GM19023 (cell line): ENCODE results near the gene RYR1.
A peak's percentile ranks its signal among the peaks of the same experiment; 100 is the strongest.
"Not testable (repeated sequence)": the region's sequence is repeated elsewhere in the genome, so short reads cannot be mapped to it uniquely, and the experiment has no call there.

Source experiments
- ATAC-seq: cut with Tn5 transposase; IDR thresholded peaks from one replicate; pipeline ENCODE4 v1.9.1; 2021; ENCODE audit warnings: mild to moderate bottlenecking, moderate library complexity; ENCODE audit not compliant: unreplicated experiment

RYR1 gene

DNA sequence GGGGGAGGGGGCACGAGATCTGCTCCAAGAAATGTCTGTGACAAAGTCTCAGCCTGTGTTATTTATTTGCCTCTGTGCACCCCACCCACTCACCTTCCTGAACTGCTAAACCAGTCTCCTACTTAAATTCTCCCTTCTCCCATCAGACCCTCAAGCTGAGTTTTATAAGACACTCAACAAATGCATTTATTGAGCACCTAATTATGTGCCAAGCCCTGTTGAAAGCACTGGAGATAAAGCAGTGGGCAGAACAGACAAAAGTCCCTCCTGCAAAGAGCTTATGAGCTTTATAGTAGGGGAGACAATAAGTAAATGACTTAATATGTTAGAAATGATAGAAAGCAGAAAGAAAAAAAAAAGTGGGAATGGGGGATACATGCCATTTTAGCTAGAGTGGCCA, 34.0 kb upstream of the RYR1 start:
- no peak for ATAC-seq

DNA sequence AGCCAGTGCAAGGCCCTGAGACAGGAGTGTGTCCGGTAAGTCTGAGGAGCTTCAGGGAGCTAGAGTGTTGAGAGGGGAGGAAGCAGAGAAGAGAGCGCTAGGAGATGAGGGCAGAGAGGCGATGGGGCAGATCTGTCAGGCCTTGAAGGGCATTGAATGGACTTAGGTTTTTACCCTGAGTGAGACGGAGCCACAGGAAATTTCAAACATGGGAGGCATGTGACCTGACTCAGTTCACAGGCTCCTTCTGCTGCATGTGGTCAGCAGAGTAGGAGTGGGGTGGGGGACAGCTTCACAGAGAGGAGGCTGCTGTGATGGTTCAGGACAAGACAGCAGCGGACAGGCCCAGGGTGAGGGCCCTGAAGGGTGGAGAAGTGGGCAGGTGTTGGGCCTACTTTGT, 33.1 kb upstream of the RYR1 start:
- no peak for ATAC-seq

DNA sequence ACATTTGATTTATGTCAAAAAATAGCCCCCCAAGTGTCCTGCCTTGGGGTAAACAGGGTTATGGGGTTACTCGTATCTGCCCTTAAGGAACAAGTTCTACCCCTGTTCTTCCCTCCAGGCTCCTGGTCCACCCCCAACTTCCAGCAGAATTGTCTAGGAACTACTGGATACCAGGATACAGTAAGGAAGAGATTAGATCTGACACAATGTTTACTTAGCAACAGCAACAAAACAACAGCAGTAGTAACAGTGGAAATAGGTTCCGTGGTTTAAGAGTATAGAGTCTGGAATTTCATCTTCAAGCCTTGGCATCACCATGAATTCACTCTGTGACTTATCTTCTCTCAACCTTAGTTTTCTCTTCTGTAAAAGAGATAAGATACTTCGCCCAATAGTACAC, 32.3 kb upstream of the RYR1 start:
- no peak for ATAC-seq

DNA sequence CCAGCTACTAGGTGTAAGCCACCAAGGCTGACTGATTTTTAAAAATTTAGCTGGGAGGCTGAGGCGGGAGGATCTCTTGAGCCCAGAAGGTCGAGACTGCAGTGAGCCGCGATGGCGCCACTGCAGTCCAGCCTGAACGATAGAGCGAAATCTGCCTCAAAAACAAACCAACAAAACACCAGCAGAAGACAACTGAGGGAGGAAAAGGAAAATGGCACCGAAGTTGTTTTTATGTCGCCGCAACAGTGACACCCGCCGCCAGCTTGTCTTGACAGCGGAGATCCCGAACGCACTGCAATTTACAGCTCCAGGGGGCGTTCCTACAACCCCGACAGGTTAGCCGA, 30.9 kb upstream of the RYR1 start:
- peak; percentile 5 for ATAC-seq

DNA sequence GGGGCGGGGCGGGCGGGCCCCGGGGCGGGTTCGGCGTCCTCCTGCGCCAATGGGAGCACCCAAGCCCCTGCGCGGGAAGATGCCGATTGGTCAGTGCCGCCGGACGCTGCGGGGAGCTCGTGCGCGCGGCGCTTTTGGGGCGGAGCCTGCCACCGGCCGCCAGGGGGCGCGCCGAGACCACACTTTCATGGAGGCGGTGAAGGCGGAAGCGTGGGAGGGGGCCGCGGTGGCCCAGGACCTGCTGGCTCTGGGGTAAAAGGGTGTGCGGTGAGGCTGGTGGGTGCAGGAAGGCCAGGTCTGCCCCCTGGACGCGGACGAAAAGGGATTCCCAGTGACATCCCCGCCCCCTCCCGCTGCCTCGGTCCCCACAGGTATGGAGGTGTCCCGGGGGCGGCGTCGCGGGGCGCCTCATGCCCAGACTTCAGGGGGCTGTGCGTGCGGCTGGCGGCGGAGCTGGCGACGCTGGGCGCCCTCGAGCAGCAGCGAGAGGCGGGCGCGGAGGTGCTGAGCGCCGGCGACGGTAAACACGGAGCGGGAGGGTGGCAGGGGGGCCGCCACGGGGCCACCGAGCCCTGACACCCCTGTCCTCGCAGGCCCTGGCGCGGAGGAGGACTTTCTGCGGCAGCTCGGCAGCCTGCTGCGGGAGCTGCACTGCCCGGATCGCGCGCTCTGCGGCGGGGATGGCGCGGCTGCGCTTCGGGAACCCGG, 30.4 kb upstream of the RYR1 start, which contains the start of gene FAM98C:
Gene FAM98C (plus strand): TSS at position 127 of the 708 bp plus-strand sequence. CDS start 61 bp downstream, at position 188.
- peak; percentile 96 for ATAC-seq

DNA sequence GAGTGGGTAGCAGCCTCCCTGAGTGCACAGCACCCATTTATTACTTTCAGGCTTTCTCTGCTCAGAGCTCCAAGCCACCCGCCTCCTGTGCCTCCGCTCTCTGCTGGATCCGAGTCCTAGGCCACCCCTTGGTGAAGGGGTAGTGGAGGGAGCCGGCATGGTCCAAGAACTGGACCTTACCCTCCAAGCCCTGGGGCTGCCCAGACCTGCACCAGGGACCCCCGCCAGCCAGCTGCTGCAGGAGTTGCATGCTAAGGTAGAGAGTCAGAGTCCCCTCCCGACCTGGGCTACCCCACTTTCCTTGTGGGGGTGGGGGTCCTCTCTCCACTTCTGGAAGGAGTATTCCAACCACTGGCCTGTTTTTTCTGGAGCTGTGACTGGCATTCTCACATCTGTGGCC, 28.6 kb upstream of the RYR1 start:
- ATAC-seq = no peak

DNA sequence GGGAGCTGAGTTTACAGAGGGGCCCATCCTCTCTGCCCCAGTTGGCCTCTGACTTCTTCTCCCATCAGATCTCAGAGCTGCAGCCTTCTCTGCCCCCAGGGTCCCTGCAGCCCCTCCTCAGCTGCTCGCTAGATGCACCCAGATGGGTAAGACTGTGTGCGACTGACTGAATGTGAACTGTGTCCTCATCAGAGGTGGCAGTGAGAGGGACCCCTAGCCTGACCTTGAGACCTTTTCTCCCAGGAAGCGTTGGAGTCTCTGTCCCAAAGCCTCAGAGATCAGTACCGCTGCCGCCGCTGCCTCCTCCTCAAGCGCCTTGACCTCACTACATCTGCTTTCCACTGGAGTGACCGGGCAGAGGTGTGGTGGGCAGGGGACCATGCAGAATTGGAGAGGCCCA, 28.2 kb upstream of the RYR1 start:
- no peak for ATAC-seq

DNA sequence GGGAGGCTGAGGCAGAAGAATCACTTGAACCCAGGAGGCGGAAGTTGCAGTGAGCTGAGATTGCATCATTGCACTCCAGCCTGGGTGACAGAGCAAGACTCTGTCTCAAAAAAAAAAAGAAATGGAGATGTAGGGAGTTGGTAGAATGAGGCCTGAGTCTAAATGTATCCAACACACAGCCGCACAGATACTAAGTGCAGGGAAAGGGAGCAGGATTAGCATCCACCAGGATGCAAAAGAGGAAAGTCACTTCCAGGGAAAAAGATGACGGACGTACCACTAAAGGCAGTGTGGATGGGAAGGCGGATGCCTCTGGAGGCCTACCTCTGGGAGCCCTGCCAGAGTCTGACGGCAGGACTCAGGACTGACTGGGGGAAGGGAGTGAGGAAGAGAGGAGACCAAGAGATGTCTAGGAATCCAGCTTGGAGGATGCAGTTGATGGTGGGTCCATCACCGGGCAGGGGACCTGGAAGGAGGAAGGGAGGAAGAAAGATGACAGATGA, 23.8 kb upstream of the RYR1 start:
- no peak for ATAC-seq

DNA sequence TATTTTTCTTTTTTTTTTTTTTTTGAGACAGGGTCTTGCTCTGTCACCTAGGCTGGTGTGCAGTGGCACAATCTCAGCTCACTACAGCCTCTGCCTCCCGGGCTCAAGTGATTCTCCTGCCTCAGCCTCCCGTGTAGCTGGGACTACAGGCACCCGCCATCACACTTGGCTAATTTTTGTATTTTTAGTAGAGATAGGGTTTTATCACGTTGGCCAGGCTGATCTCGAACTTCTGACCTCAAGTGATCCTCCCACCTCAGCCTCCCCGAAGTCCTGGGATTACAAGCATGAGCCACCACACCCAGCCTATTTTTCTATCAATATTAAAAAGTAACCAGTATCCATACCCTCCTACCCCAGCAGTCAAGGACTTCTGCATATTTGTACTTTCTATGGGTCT, 23.1 kb upstream of the RYR1 start:
- not testable (repeated sequence) for ATAC-seq

DNA sequence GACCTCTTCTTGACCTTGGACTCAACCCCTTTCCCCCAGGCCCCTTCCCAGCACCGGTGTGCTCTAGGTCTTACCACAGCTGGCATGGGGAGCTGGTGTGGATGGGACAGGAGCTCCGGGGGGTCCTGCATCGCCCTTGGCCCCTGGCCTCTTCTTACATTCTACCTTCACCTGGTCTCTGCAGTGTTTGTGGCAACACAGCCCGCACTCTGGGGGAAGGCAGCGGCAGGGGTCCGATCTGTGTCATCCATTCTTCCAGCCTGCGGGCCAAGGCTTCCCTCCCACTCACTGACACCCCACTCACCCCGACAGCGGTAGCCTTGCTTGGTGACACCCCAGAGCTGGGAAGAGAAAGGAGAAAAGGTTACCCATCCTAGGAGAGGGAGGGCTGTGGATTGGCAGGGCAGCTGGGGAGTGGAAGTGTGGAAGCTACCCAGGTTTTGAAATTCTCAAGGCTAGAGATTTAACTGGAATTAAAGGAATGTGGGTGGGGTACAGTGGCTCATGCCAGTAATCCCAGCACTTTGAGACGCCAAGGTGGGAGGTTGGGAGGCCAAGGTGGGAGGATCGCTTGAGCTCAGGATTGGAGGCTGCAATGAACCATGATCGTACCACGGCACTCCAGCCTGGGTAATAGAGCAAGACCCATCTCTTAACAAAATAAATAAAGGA, 22.3 kb upstream of the RYR1 start:
- ATAC-seq = no peak

DNA sequence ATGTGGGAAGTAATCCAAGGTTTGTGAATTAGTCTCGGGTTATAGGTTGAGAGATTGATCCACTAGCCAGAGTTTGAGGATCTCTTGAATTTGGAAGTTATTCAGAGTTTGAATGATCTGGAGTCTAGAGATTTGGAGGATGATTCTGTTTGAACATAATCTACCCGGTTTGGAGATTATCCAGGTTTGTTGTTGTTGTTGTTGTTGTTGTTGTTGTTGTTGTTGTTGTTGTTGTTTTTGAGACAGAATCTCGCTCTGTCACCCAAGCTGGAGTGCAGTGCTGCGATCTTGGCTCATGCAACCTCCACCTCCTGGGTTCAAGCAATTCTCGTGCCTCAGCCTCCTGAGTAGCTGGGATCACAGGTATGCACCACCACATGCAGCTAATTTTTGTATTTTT, 21.6 kb upstream of the RYR1 start:
- ATAC-seq = not testable (repeated sequence)

DNA sequence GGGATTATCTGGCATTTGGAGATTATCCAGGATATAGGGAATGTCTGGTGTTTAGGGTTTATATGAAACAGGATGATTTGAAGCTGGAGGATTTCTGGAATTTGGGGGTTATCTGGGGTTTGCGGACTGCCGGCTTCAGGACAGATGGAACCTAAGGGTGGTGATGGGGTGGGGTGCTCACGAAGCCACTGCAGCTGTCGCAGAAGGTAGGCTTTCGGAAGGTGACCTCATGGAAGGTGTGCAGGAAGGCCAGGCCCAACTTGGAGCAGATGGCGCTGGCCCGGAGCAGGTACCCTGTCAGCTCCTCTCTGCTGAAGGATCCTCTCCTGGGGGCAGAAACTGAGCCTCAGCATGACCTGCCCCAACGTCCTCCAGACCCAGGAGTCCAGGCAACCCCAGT, 21.0 kb upstream of the RYR1 start:
- ATAC-seq = no peak

DNA sequence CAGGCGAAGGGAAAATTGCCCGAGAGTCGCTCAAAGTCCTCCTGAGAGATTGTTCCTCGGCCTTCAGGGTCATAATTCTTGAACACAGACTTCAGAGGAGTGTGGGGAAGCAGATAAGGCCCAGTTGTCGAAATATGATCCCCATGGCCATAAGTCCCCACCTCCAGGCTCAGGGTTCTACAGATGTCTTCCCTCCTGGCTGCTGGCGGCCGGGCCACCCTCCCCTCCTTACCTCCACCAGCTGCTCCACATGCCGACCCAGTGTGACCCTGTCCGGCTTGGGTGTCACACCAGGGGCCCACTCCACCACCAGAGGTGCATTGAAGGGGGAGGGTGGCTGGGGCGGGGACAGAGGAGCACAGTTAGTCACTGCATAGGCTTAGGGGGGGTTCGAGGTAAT, 20.5 kb upstream of the RYR1 start:
- ATAC-seq = no peak

DNA sequence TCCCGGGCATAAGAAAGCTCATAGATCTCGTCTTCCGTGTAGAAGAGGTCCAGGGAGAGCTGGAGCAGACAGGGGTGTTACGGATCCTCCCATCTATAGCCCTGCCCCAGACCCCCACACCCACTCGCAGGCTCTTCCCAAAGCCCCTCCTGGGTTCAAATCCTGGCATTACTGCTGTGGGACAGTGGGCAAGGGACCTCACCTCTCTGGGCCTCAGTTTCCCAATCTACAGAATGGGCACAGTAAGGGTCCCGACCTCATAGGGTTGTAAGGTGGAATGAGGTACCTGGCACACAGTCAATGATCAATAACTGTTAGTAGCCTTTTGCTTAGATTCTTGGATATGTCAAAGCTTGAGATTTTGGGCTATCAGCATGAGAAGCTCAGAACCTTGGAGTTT, 20.1 kb upstream of the RYR1 start:
- ATAC-seq = no peak

DNA sequence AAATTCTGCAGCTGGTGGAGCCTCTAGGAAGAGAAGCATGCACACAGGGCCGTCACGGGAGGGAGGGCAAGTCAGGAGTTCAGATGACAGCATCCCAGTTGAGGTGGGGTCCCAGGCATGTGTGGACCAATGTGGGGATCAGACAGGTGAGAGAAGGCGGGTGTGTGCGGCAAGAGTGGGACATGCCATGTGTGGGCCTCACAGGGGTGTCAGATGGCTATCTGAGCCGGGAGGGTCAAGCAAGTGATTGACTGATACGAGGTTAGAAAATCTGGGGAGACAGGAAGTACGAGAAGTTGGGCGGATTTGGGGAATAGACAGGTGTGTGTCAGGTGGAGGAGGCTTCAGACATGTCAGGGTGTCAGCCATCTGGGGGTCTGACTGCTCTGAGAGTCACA, 16.3 kb upstream of the RYR1 start:
- ATAC-seq = no peak

DNA sequence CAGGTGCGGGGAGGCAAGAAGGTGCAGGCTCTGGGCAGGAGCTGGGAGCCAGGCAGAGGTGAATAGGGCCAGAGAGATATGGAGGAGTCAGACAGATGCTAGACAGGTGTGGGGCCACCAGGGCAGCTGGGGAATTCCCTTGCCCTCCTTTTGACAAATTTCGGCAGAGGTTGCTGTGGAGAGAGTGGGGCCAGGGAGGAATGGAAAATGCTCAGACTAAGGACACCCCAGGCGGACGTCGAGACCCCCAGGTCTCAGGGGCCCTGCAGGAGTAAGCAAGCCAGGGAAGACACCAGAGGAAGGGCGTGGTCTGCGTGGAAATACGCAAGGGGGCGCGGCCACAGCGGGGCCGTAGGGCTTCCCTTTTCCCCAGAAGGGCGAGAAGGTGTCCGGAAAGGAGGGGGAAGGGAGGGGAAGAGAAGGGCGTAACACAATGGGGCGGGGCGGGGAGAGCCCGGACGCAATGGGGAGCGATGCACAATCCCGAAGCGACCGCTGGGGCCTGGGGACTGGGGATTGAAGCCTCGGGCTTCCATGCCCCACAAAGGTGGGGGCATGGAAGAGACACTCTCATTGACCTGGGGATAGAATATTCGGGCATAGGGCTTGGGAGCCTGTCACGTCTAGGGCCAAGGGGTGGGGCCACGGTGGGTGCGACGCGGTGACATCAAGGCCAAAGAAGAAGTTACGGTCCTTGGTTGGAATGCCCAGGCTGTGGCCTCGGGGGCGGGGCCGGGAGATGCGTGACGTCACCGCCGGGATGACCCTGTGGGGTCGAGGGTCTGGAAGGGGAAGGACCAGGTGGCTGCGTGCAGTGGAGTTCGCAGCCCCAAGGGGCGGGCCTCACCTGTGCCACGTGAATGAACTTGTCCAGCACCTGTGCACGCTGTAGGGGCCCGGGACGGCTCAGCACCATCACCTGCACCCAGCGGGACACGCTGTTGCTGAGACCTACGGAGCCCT, 15.7 kb upstream of the RYR1 start:
- no peak for ATAC-seq

DNA sequence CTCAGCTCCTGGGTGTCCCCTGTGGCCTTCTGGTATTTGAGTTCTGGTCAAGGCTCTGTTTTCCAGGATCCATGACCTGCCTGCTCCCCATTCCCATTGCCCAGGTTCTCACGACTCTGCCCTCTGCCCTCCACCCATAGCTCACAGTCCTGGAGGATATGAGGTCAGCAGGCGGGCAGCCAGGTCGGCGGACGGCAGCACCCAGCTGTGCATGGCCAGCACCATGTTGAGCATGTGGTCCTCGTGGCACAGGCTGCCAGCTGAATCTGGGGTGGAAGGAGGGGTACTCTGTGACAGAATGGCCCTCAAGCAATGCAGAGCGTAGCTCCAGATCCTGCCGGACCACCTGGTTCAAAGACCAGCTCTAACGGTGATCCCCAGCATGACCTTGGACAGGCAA, 12.6 kb upstream of the RYR1 start:
- no peak for ATAC-seq

DNA sequence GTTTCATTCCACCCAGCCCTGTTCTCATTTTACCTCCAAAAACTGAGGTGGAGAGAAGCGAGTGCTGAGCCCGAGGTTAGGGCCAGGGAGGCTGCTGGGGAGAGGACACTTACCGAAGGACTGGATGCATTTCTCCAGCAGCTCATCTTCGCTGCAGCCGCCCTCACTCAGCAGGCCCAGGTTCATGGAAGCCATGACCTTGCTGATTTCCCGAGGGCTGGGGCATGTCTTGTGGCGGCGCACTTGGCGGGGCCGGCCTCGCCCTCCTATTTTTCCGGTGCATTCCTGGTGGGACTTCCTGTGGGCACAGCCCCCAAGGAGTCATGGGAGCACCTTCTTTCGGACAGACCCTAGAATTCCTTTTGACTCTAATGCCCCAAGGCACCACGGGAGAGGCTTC, 11.6 kb upstream of the RYR1 start:
- no peak for ATAC-seq

DNA sequence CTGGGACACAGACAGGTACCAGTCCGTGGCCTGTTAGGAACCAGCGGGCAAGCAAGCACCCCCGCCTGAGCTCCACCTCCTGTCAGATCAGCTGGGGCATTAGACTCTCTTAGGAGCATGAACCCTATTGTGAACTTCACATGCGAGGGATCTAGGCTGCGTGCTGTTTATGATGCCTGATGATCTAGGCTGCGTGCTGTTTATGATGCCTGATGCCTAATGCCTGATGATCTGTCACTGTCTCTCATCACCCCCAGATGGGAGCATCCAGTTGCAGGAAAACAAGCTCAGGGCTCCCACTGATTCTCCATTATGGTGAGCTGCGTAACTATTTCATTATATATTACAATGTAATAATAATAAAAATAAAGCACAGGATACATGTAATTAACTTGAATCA, 11.1 kb upstream of the RYR1 start:
- no peak for ATAC-seq

DNA sequence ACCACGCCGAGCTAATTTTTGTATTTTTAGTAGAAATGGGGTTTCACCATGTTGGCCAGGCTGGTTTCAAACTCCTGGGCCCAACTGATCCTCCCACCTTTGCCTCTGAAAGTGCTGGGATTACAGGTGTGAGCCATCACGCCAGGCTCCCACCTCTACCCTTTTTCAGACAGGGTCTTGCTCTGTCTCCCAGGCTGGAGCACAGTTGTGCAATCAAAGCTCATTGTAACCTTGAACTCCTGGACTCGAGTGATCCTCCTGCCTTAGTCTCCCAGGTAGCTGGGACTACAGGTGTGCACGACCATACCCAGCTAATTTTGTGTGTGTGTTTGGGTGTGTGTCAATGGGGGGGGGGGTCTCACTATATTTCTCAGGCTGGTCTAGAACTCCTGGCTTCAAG, 9.2 kb upstream of the RYR1 start:
- no peak for ATAC-seq

DNA sequence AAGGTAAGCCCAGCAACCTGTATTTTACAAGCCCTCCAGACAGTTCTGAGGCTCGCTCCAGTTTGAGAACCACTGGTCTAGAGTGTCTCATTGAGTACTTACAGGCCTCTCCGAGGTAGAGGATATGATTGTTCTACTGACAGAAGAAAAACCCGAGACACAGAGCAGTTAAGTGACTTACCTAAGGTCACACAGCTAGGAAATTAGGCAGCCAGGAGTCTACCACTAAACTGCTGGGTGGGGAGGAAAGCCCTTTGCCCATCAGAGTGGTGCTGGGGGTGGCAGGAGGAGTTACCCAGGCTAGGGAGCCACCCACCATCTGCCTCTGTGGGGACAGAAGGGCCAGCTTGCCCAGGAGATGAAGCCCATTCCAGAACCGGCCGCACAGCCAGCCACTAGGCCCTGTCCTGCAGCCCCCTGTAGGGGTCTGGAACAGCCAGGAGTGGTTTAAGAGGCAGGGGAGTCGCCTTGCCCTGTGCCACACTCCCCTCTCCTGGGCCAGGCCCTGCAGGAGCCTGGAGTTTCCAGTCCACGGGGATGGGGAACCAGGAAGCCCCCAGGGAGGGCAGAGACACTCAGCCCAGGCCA, 8.2 kb upstream of the RYR1 start:
- no peak for ATAC-seq
